Effector CD4-positive, alpha-beta T cell (primary cell): ENCODE data around the gene TMEM170A.

Source experiments
- DNase-seq: peaks from one replicate; pipeline ENCODE4 v3.0.0-alpha.2; 2020

The TMEM170A gene

GRCh38 chr16:75394941-75395340, 69.5 kb downstream of the TMEM170A start:
- DNase-seq, result no peak
